IMR-90 (cell line): ENCODE results near the gene RYR2.

Experiments used
- BHLHE40 ChIP-seq: fragments of 150-350 bp; IDR thresholded peaks from 2 replicates; pipeline ENCODE4 v1.6.1; 2016; ENCODE audit warnings: mild to moderate bottlenecking, low read depth, low read length
- POLR2A ChIP-seq: IDR thresholded peaks from 2 replicates; pipeline ENCODE4 v1.6.1; 2012; ENCODE audit warnings: mild to moderate bottlenecking, low read depth, low read length
- RCOR1 ChIP-seq: IDR thresholded peaks from 2 replicates; pipeline ENCODE4 v1.6.1; 2012; ENCODE audit warnings: mild to moderate bottlenecking, low read length, improper control_type of control experiment; ENCODE audit not compliant: insufficient replicate concordance
- RFX5 ChIP-seq: IDR thresholded peaks from 2 replicates; pipeline ENCODE4 v1.8.0; 2012; ENCODE audit warnings: low read depth, mild to moderate bottlenecking, low read length, moderate library complexity
- TF ChIP-seq, protein P1 (sequence below): conservative IDR thresholded peaks from 2 replicates; pipeline ENCODE4 v1.5.1; 2012; ENCODE audit warnings: mild to moderate bottlenecking, low read depth, low read length, improper control_type of control experiment

DNA sequence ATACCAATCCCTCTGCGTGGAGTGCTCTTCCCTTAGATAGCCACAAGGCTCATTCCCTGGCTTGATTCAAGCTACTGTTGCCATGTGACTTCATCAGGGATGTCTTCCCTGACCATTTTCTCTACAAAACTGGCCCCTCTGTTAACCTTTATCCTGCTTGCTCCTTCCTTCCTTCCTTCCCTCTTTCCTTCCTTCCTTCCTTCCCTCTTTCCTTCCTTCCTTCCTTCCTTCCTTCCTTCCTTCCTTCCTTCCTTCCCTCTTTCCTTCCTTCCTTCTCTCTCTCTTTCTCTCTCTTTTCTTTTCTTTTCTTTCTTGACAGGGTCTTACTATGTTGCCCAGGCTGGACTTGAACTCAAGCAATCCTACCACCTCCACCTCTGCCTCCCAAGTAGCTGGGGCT, 6.2 kb upstream of the RYR2 start:
- TF ChIP-seq, protein P1, sequence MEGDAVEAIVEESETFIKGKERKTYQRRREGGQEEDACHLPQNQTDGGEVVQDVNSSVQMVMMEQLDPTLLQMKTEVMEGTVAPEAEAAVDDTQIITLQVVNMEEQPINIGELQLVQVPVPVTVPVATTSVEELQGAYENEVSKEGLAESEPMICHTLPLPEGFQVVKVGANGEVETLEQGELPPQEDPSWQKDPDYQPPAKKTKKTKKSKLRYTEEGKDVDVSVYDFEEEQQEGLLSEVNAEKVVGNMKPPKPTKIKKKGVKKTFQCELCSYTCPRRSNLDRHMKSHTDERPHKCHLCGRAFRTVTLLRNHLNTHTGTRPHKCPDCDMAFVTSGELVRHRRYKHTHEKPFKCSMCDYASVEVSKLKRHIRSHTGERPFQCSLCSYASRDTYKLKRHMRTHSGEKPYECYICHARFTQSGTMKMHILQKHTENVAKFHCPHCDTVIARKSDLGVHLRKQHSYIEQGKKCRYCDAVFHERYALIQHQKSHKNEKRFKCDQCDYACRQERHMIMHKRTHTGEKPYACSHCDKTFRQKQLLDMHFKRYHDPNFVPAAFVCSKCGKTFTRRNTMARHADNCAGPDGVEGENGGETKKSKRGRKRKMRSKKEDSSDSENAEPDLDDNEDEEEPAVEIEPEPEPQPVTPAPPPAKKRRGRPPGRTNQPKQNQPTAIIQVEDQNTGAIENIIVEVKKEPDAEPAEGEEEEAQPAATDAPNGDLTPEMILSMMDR = no peak
- TF ChIP-seq RFX5 (no peak), BHLHE40 (no peak), RCOR1 (no peak), POLR2A (no peak)
